Right cardiac atrium (tissue), 5 donors: ENCODE data around the gene KDR. TPM values are rescaled to one million over a fixed set of nuclear protein-coding genes. Genes with fewer than 3 reads are reported as not detected.

Source experiments
- ATAC-seq, 2 donors: fragments of 200-7000 bp; cut with Tn5 transposase; one replicate each; pipeline versions ENCODE4 v1.8.0 to v1.9.1; 2020; ENCODE audit warnings: moderate library complexity in 2 of 2, mild to moderate bottlenecking in 1 of 2
- DNase-seq, 3 donors: peaks; one replicate each; pipeline ENCODE4 v3.0.0-alpha.2; 2020
- H3K27ac ChIP-seq: one replicate; pipeline ENCODE4 v1.5.1; 2013; ENCODE audit warnings: mild to moderate bottlenecking, low read length, control low read depth, moderate library complexity
- H3K27me3 ChIP-seq: one replicate; pipeline ENCODE4 v1.6.1; 2013; ENCODE audit not compliant: control insufficient read depth, insufficient read depth
- H3K4me1 ChIP-seq: one replicate; pipeline ENCODE4 v1.6.1; 2013; ENCODE audit warnings: low read length; ENCODE audit not compliant: control insufficient read depth, insufficient read depth
- H3K4me3 ChIP-seq: one replicate; pipeline ENCODE4 v1.5.1; 2013; ENCODE audit warnings: low read length, control low read depth
- H3K9me3 ChIP-seq: one replicate; pipeline ENCODE4 v1.6.1; 2013; ENCODE audit warnings: low read length; ENCODE audit not compliant: control insufficient read depth
- WGBS: extraction: QIAGEN DNeasy Blood & Tissue Kit; methylation state at CpG from one replicate; pipeline ENCODE4 v1.1.7; 2013; 5-methylcytosine and 5-hydroxymethylcytosine counted together
- intact Hi-C, 4 donors: fragments of 100-400 bp; cut with DNase I; formaldehyde crosslinking; loops; one replicate each; pipeline versions ENCODE4 v1.11.0 to v1.14.0; 2022 to 2023
- polyA plus RNA-seq: library from polyadenylated mRNA; stranded (reverse); fragments of 200-250 nt; gene quantifications from one replicate; pipeline ENCODE4 v1.2.3, GENCODE V29; 2013
- total RNA-seq, 4 donors: library from RNA; stranded (reverse); fragmentation: NEBNext Ultra II Directional; extraction: Animal tissue kit (Norgen Biotek cat#: 25700); gene quantifications; one replicate each; pipeline ENCODE4 v1.2.1, GENCODE V29; 2021
- donor health status: healthy with polysubstance abuse.
- donor health status: DM: no; HTN: yes; CAD: no.
- donor health status: DM: no; HTN: no; CAD: no.
- donor health status: DM: no; HTN: yes; CAD: no; lungs with severe emphysema.
- donor health status: DM: yes; HTN: yes; CAD: no.

The KDR gene
- total and polyA plus RNA-seq, 5 donors = 10.5 to 20.9 (median 15.6) TPM

DNA sequence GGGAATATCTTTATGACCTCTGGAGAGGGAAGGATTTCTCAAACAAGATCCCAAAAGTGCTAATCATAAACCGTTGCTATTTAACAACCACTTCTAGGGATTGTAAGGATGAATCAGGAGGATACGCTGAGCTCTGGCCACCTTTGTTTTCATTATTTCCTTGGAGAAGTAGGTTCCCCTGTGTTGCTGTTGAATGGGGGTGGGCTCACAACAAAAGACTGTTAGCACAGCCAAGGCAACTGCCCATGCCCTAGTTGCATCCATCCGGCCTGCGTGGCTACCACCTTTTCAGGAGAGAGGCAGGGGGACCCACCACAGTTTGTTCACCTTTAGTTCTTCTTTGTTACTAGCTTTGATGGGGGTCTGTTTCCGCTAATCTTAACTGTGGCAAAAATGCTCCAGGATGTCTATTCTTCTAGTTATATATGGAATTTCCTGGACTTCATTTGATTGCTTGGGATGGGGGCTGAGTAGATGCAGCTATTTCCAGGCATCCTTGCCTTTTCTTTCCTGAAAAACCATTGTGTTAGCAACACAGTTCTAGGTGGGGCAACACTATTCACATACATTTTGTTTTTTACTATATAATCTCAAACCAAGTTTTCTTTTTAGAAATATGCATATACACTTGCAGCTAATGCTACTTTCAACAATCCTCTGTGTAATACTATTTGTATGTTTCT lies 95.4 kb downstream of the KDR start:
- Histone ChIP-seq H3K4me1 (no peaks in the 10 kb centered on the region), H3K9me3 (no peaks in the 10 kb centered on the region), H3K27me3 (no peaks in the 10 kb centered on the region), H3K4me3 (no peak overlapping the region), H3K27ac (no peak overlapping the region)
- WGBS = 71% methylated on average over 5 of the region's 5 CpGs
- DNase-seq = no peak
- no peak for ATAC-seq
- intact Hi-C loops = no loop called here

DNA sequence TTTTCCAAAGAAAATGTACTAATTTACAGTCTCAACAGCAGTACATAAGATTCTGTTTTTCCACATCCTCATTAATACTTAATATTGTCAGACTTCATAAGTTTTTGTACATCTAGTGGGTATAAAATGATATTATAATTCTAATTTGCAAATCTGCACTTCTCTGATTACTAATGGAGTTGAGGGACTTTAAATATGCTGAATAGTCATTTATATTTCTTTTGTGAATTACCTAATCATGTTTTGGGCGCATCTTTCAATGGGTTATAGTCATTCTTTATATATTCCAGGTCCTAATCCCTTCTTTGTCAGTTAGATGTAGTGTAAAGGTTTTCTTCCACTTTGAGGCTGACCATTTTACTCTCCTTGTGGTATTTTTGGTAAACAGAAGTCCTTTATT lies 96.1 kb downstream of the KDR start:
- Histone ChIP-seq H3K27me3 (no peaks in the 10 kb centered on the region), H3K4me3 (no peak overlapping the region), H3K4me1 (no peaks in the 10 kb centered on the region), H3K27ac (no peak overlapping the region), H3K9me3 (no peaks in the 10 kb centered on the region)
- 86% methylated on average over 1 of the region's 1 CpG for WGBS
- no peak for ATAC-seq
- no peak for DNase-seq
- intact Hi-C loops = no loop called here

Other genes starting within 250 kb of the KDR start
- 10 to 100 TPM in 2 of 4 donors, 1 to 10 TPM in 2; 9.5 to 14.9 (median 11.0) TPM for gene SRD5A3, start 220.6 kb upstream of the KDR start, total RNA-seq
- 9.7 TPM for gene SRD5A3, start 220.6 kb upstream of the KDR start, polyA plus RNA-seq